ENCODE measurements around the gene CCL21.

CCL21 gene

DNA sequence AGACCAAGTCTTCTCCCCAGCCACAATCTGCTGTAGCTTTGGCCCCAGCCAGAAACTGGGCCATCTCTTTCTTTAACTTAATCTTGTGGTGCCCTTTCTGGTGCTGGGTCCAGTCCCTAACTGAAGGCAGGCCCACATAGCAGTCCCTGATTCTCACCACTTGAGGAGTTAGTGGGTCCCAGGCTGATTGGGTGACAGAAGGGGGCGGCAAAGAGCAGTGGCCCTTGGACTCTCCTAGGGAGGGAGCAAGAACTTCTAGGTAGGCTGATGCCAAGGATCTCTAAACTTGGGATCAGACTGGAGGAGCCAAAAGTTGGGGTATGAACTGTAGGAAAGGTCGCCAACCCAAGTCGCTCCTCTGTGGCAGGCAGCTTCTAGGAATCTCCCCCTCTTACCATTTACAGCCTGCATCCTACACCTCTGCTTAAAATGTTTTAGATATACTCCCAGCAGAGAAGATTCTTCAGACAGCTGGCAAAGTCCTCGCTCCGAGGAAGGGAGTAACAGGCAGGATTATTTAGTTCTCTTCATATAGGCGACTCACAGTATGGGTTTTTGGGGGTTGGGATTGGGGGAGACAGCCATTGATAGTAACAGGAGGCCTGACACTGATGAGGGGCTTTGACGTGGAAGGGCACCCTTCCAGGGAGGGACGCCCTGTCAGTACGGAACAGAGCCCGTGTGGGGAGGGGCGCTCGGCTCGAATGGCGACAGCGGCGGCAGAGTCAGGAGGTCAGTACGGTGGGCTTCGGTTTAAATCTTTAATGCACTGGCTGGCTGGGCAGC is 45.5 kb downstream of the CCL21 start:
- H3K4me2 ChIP-seq (ENCODE audit: insufficient read depth, low read length): no peak overlapping the region
- H3K4me1 ChIP-seq (ENCODE audit: insufficient read depth, low read length): peaks cover 21% of the 10 kb centered on the region
- no peak overlapping the region for H2AFZ ChIP-seq (ENCODE audit: low read depth, low read length)
- H4K20me1 ChIP-seq (ENCODE audit: insufficient read depth, low read length): no peaks in the 10 kb centered on the region
- no peaks in the 10 kb centered on the region for H3K36me3 ChIP-seq (ENCODE audit: insufficient read depth, low read length)
- H3K9ac ChIP-seq (ENCODE audit: low read depth, low read length): no peak overlapping the region
- H3K4me3 ChIP-seq (ENCODE audit: low read depth in 1 of 2, low read length in 2 of 2): no peak overlapping the region
- peaks cover 3% of the 10 kb centered on the region for H3K27me3 ChIP-seq (ENCODE audit: insufficient read depth, low read length, poor library complexity)
- DNase-seq: peak; percentile 50
- H3K79me2 ChIP-seq (ENCODE audit: insufficient read depth, low read length): no peaks in the 10 kb centered on the region
- no peaks in the 10 kb centered on the region for H3K9me3 ChIP-seq (ENCODE audit: insufficient read depth, low read length, severe bottlenecking)
- TF ChIP-seq, protein P1, sequence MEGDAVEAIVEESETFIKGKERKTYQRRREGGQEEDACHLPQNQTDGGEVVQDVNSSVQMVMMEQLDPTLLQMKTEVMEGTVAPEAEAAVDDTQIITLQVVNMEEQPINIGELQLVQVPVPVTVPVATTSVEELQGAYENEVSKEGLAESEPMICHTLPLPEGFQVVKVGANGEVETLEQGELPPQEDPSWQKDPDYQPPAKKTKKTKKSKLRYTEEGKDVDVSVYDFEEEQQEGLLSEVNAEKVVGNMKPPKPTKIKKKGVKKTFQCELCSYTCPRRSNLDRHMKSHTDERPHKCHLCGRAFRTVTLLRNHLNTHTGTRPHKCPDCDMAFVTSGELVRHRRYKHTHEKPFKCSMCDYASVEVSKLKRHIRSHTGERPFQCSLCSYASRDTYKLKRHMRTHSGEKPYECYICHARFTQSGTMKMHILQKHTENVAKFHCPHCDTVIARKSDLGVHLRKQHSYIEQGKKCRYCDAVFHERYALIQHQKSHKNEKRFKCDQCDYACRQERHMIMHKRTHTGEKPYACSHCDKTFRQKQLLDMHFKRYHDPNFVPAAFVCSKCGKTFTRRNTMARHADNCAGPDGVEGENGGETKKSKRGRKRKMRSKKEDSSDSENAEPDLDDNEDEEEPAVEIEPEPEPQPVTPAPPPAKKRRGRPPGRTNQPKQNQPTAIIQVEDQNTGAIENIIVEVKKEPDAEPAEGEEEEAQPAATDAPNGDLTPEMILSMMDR (IDR thresholded peaks at IDR 0.05; ENCODE audit: borderline replicate concordance, extremely low read depth, low read length, poor library complexity, severe bottlenecking): peak; percentile 74
- no peak for TF ChIP-seq EZH2 (IDR thresholded peaks at IDR 0.05; ENCODE audit: borderline replicate concordance, low read depth, low read length, severe bottlenecking)
- H3K27ac ChIP-seq (ENCODE audit: low read length): no peak overlapping the region
- peak; percentile 73 for ATAC-seq (ENCODE audit: insufficient read depth, low read depth)

DNA sequence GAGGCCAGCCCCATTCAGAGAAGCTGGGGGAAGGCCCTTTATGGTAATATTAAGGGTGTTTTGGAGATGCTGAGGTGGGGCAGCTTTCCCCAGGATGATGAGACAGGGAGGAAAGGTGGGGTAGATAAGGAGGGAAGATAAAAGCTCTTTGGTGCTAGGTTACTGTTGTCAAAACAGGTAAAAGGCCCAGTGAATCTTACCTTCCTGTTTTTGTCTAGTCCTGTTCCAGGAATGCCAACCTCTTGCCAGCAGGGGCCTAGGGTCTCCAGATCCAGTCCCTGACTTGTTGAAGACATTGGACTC is 46.7 kb downstream of the CCL21 start:
- Histone ChIP-seq H3K27me3 (ENCODE audit: insufficient read depth, low read length, poor library complexity) (no peaks in the 10 kb centered on the region), H3K9me3 (ENCODE audit: insufficient read depth, low read length, severe bottlenecking) (no peaks in the 10 kb centered on the region), H3K9ac (ENCODE audit: low read depth, low read length) (no peak overlapping the region; the same call in 1 of the 2 replicates), H3K36me3 (ENCODE audit: insufficient read depth, low read length) (no peaks in the 10 kb centered on the region), H3K4me3 (ENCODE audit: low read depth in 1 of 2, low read length in 2 of 2) (no peak overlapping the region), H3K79me2 (ENCODE audit: insufficient read depth, low read length) (no peaks in the 10 kb centered on the region), H3K4me2 (ENCODE audit: insufficient read depth, low read length) (no peak overlapping the region), H3K4me1 (ENCODE audit: insufficient read depth, low read length) (peaks cover 21% of the 10 kb centered on the region), H2AFZ (ENCODE audit: low read depth, low read length) (peak overlapping the region; percentile 36), H4K20me1 (ENCODE audit: insufficient read depth, low read length) (no peaks in the 10 kb centered on the region), H3K27ac (ENCODE audit: low read length) (peak overlapping the region; percentile 54)
- DNase-seq: no peak
- no peak for TF ChIP-seq EZH2 (IDR thresholded peaks at IDR 0.05; ENCODE audit: borderline replicate concordance, low read depth, low read length, severe bottlenecking)
- TF ChIP-seq, protein P1 (IDR thresholded peaks at IDR 0.05; ENCODE audit: borderline replicate concordance, extremely low read depth, low read length, poor library complexity, severe bottlenecking): no peak
- ATAC-seq (ENCODE audit: insufficient read depth, low read depth): no peak

DNA sequence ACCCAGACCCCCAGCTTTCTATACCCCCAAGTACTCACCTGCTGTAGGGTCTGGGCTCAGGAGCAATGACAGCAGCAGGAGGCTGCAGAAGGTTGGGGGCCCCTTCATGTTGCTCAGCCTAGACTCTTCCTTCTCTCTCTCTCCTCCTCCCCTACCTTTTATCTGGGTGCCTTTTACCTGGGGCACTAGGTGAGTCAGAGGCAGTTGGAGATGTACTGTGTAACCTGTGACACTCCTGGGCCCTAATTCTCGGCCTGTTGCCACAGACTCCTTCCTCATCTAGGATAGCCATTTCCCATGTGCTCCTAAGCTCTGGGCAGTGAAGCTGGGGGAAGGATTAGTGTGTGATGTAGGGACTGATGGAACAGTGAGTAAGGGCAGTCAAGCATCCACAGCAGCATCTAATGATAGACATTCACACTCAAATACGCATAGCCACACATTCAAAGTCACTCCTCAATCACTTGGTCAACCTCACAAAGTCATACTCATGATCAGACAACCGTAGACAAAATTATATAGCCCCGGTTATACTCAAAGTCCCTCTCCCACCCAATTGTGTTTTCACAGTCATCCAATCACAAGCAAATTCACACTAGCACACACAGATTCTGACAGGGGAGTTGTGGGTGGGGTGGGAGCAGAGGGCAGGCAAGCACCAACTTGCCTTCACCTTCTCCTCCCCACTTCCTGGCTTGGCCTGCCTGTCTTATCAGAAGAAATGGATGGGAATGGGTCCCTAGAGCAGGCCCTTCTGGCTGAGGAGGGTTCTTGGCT is 47.2 kb downstream of the CCL21 start, which contains the start of gene CCL27:
TSS of gene CCL27 (minus strand) at position 132 of the 777 bp plus-strand sequence. CDS start at position 108, 24 bp downstream.
- DNase-seq (peak; percentile 69), ATAC-seq (ENCODE audit: insufficient read depth, low read depth) (peak; percentile 88)
- Histone ChIP-seq H4K20me1 (ENCODE audit: insufficient read depth, low read length) (no peaks in the 10 kb centered on the region), H3K9me3 (ENCODE audit: insufficient read depth, low read length, severe bottlenecking) (no peaks in the 10 kb centered on the region), H3K4me2 (ENCODE audit: insufficient read depth, low read length) (peak within 1 kb of the TSS; percentile 17), H3K27me3 (ENCODE audit: insufficient read depth, low read length, poor library complexity) (no peaks in the 10 kb centered on the region), H3K4me3 (ENCODE audit: low read depth in 1 of 2, low read length in 2 of 2) (no peak within 1 kb of the TSS), H2AFZ (ENCODE audit: low read depth, low read length) (peak within 1 kb of the TSS; percentile 36), H3K27ac (ENCODE audit: low read length) (peak within 1 kb of the TSS; percentile 65), H3K79me2 (ENCODE audit: insufficient read depth, low read length) (no peaks in the 10 kb centered on the region), H3K36me3 (ENCODE audit: insufficient read depth, low read length) (no peaks in the 10 kb centered on the region), H3K9ac (ENCODE audit: low read depth, low read length) (no peak within 1 kb of the TSS; the same call in 1 of the 2 replicates), H3K4me1 (ENCODE audit: insufficient read depth, low read length) (peaks cover 21% of the 10 kb centered on the region)
- TF ChIP-seq EZH2 (IDR thresholded peaks at IDR 0.05; ENCODE audit: borderline replicate concordance, low read depth, low read length, severe bottlenecking): no peak
- TF ChIP-seq, protein P1 (IDR thresholded peaks at IDR 0.05; ENCODE audit: borderline replicate concordance, extremely low read depth, low read length, poor library complexity, severe bottlenecking): no peak
